Measurements from ENCODE around the gene MAST4.

GRCh38 chr5:66573733-66574132 lies 22.5 kb upstream of the MAST4 start:
- TF ChIP-seq ZNF112 (tag by site-specific recombination; IDR thresholded peaks at IDR 0.05) (no peak), ZNF600 (tag by site-specific recombination; IDR thresholded peaks at IDR 0.05) (no peak)
